H9 (cell line): ENCODE results near the gene BICDL2. TPM values are rescaled to one million over a fixed set of nuclear protein-coding genes. Genes with fewer than 3 reads are reported as not detected.
A peak's percentile ranks its signal among the peaks of the same experiment; 100 is the strongest.

Experiments
- DNase-seq: peaks from one replicate; pipeline ENCODE4 v3.0.0-alpha.2; 2017
- H2AFZ ChIP-seq: one replicate; pipeline ENCODE4 v1.6.1; 2013; ENCODE audit warnings: mild to moderate bottlenecking, low read length, control low read depth, moderate library complexity
- H2AK5ac ChIP-seq: 2 replicates; pipeline ENCODE4 v1.6.1; 2013; ENCODE audit warnings: low read length, control low read depth, mixed read lengths; ENCODE audit not compliant: insufficient read length
- H2BK120ac ChIP-seq: one replicate; pipeline ENCODE4 v1.6.1; 2013; ENCODE audit warnings: low read depth, mild to moderate bottlenecking, low read length, control low read depth, inconsistent platforms; ENCODE audit not compliant: poor library complexity, severe bottlenecking
- H2BK12ac ChIP-seq: 2 replicates; pipeline ENCODE4 v1.6.1; 2013; ENCODE audit warnings: low read length, control low read depth, mixed read lengths, low read depth; ENCODE audit not compliant: insufficient read length
- H2BK15ac ChIP-seq: 2 replicates; pipeline ENCODE4 v1.6.1; 2013; ENCODE audit warnings: low read depth, low read length, control low read depth
- H2BK20ac ChIP-seq: one replicate; pipeline ENCODE4 v1.6.1; 2013; ENCODE audit warnings: low read depth, mild to moderate bottlenecking, low read length, control low read depth, inconsistent platforms; ENCODE audit not compliant: poor library complexity, severe bottlenecking
- H2BK5ac ChIP-seq: 2 replicates; pipeline ENCODE4 v1.6.1; 2013; ENCODE audit warnings: low read length, control low read depth, mixed read lengths; ENCODE audit not compliant: insufficient read length
- H3K14ac ChIP-seq: 2 replicates; pipeline ENCODE4 v1.6.1; 2013; ENCODE audit warnings: low read length, control low read depth; ENCODE audit not compliant: insufficient read depth
- H3K18ac ChIP-seq: 2 replicates; pipeline ENCODE4 v1.6.1; 2013; ENCODE audit warnings: low read depth, mild to moderate bottlenecking, mixed read lengths, low read length, control low read depth; ENCODE audit not compliant: insufficient read length
- H3K23ac ChIP-seq: 2 replicates; pipeline ENCODE4 v1.6.1; 2013; ENCODE audit warnings: low read length, control low read depth, mixed read lengths, low read depth; ENCODE audit not compliant: insufficient read length
- H3K23me2 ChIP-seq: 2 replicates; pipeline ENCODE4 v1.6.1; 2013; ENCODE audit warnings: low read depth, mild to moderate bottlenecking, mixed read lengths, low read length, control low read depth; ENCODE audit not compliant: insufficient read length, poor library complexity, severe bottlenecking
- H3K27ac ChIP-seq: 2 replicates; pipeline ENCODE4 v1.5.1; 2013; ENCODE audit warnings: low read length, control low read depth, mixed read lengths, low read depth; ENCODE audit not compliant: insufficient read length
- H3K27me3 ChIP-seq: 2 replicates; pipeline ENCODE4 v1.6.1; 2013; ENCODE audit warnings: low read length, control low read depth, inconsistent platforms; ENCODE audit not compliant: insufficient read depth
- H3K4ac ChIP-seq: 2 replicates; pipeline ENCODE4 v1.6.1; 2013; ENCODE audit warnings: low read depth, mild to moderate bottlenecking, control low read depth, inconsistent platforms, low read length, moderate library complexity
- H3K4me1 ChIP-seq: 2 replicates; pipeline ENCODE4 v1.6.1; 2013; ENCODE audit warnings: low read length, control low read depth, inconsistent platforms; ENCODE audit not compliant: insufficient read depth
- H3K4me2 ChIP-seq: 2 replicates; pipeline ENCODE4 v1.6.1; 2013; ENCODE audit warnings: low read length, control low read depth, mixed read lengths; ENCODE audit not compliant: insufficient read length, insufficient read depth
- H3K56ac ChIP-seq: 2 replicates; pipeline ENCODE4 v1.6.1; 2013; ENCODE audit warnings: low read depth, mild to moderate bottlenecking, mixed read lengths, low read length, control low read depth; ENCODE audit not compliant: insufficient read length
- H3K79me1 ChIP-seq: 2 replicates; pipeline ENCODE4 v1.6.1; 2013; ENCODE audit warnings: low read depth, mild to moderate bottlenecking, moderate library complexity, low read length, control low read depth, inconsistent platforms; ENCODE audit not compliant: insufficient read depth, poor library complexity, severe bottlenecking
- H3K79me2 ChIP-seq: 2 replicates; pipeline ENCODE4 v1.6.1; 2013; ENCODE audit warnings: low read length, control low read depth, inconsistent platforms; ENCODE audit not compliant: insufficient read depth
- H3K9ac ChIP-seq: 2 replicates; pipeline ENCODE4 v1.6.1; 2013; ENCODE audit warnings: low read length, control low read depth, mixed read lengths; ENCODE audit not compliant: insufficient read length; ENCODE audit errors: extremely low read depth
- H3K9me3 ChIP-seq: one replicate; pipeline ENCODE4 v1.6.1; 2013; ENCODE audit warnings: low read depth, low read length, inconsistent platforms; ENCODE audit not compliant: control insufficient read depth
- H3T11ph ChIP-seq: one replicate; pipeline ENCODE4 v1.6.1; 2013; ENCODE audit warnings: mild to moderate bottlenecking, low read length, control low read depth, inconsistent platforms
- H4K20me1 ChIP-seq: one replicate; pipeline ENCODE4 v1.6.1; 2013; ENCODE audit not compliant: control insufficient read depth, insufficient read length, insufficient read depth
- H4K5ac ChIP-seq: 2 replicates; pipeline ENCODE4 v1.6.1; 2013; ENCODE audit warnings: low read depth, mild to moderate bottlenecking, mixed read lengths, low read length, control low read depth; ENCODE audit not compliant: insufficient read length
- H4K8ac ChIP-seq: replicated peaks from 2 replicates; pipeline ENCODE4 v1.6.1; 2013; ENCODE audit warnings: low read length, control low read depth, mixed read lengths, low read depth; ENCODE audit not compliant: insufficient read length
- H4K91ac ChIP-seq: 2 replicates; pipeline ENCODE4 v1.6.1; 2013; ENCODE audit warnings: low read depth, mild to moderate bottlenecking, moderate library complexity, mixed read lengths, low read length, control low read depth; ENCODE audit not compliant: insufficient read length
- H3K27ac Mint-ChIP-seq, 3 experiments: 2 replicates in 2 of 3; 3 replicates in 1 of 3; pipeline ENCODE4 v1.8.0; 2020 to 2021; ENCODE audit warnings: mixed read lengths in 3 of 3, mild to moderate bottlenecking in 1 of 3, moderate library complexity in 1 of 3
- H3K27me3 Mint-ChIP-seq: 2 replicates; pipeline ENCODE4 v1.8.0; 2021; ENCODE audit warnings: low read depth, mild to moderate bottlenecking, moderate library complexity, mixed read lengths
- H3K36me3 Mint-ChIP-seq, 3 experiments: 2 replicates in 2 of 3; 3 replicates in 1 of 3; pipeline ENCODE4 v1.8.0; 2020 to 2021; ENCODE audit warnings: low read depth in 3 of 3, mixed read lengths in 3 of 3; ENCODE audit not compliant: insufficient read depth in 1 of 3
- H3K4me1 Mint-ChIP-seq, 2 experiments: 2 replicates each; pipeline ENCODE4 v1.8.0; 2020; ENCODE audit warnings: mixed read lengths in 2 of 2
- H3K4me3 Mint-ChIP-seq, 2 experiments: 2 replicates in 1 of 2; 3 replicates in 1 of 2; pipeline ENCODE4 v1.8.0; 2020 to 2021; ENCODE audit warnings: mild to moderate bottlenecking in 2 of 2, mixed read lengths in 2 of 2, moderate library complexity in 1 of 2
- H3K9me3 Mint-ChIP-seq, 2 experiments: 2 replicates in 1 of 2; 3 replicates in 1 of 2; pipeline ENCODE4 v1.8.0; 2020; ENCODE audit warnings: mild to moderate bottlenecking in 2 of 2, mixed read lengths in 2 of 2, moderate library complexity in 1 of 2
- CTCF ChIP-seq: fragments of 200-600 bp; sonication (generic); conservative IDR thresholded peaks from 3 replicates; pipeline ENCODE4 v1.8.0; 2021; ENCODE audit warnings: antibody characterized with exemption, mild to moderate bottlenecking
- WGBS: extraction: QIAGEN DNeasy Blood & Tissue Kit; methylation state at CpG from one replicate; pipeline ENCODE4 v1.1.7; 2013; ENCODE audit warnings: missing lambda C conversion rate, low lambda C conversion rate, mixed read lengths; ENCODE audit not compliant: insufficient read length; ENCODE audit errors: extremely low coverage; 5-methylcytosine and 5-hydroxymethylcytosine counted together
- total RNA-seq: library from RNA; stranded (reverse); gene quantifications from 2 replicates; pipeline ENCODE4 v1.2.1, GENCODE V29; 2021

BICDL2 gene
- total RNA-seq, 1 experiment from 2014 or later: 13.5 TPM

DNA sequence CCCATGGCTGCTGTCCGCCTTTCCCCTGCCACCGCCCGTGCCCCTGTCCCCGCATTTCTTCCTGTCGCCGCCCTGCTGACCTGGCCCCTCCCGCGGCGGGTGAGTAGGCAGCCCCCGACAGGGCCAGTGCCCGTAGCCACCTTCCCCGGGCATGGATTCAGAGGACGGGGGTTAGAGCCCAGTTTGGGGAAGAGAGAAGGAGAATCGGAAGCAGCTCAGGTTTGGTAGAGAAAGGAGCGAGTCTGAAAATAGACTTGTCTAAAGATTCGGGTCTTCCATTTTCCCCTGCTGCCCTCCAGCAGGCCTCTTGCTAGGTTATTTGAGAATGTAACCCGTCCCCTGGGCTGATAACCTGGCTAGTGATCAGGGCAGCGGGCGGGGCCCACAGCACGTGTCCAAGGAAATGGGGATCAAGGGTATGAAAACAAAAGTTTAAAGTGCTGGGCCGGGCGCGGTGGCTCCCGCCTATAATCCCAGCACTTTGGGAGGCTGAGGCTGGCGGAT, 31.9 kb downstream of the BICDL2 start:
- peak overlapping the region; percentile 37 for H3K9ac ChIP-seq
- no peaks in the 10 kb centered on the region for H3K79me2 ChIP-seq
- no peak overlapping the region for H2AK5ac ChIP-seq
- H2BK120ac ChIP-seq: no peak overlapping the region
- no peaks in the 10 kb centered on the region for H4K20me1 ChIP-seq
- H4K91ac ChIP-seq: no peak overlapping the region
- Mint-ChIP-seq H3K4me3 (peak overlapping the region; percentile 77 to 88), H3K27ac (peak overlapping the region; percentile 92 to 95 (median 94); a peak in 6 of 7 replicates), H3K9me3 (no peaks in the 10 kb centered on the region), H3K36me3 (peaks cover 0 to 7% (median 6%) of the 10 kb centered on the region in 3 experiments; a peak in 4 of 7 replicates), H3K27me3 (no peaks in the 10 kb centered on the region; the same call in 1 of the 2 replicates), H3K4me1 (peaks cover 37 to 49% of the 10 kb centered on the region in 2 experiments)
- no peak overlapping the region for H2BK15ac ChIP-seq
- H3K23ac ChIP-seq: no peak overlapping the region
- DNase-seq: peak; percentile 71
- H3K4ac ChIP-seq: no peak overlapping the region
- no peak overlapping the region for H3K56ac ChIP-seq
- no peak overlapping the region for H2AFZ ChIP-seq
- H2BK12ac ChIP-seq: no peak overlapping the region
- H3K18ac ChIP-seq: peak overlapping the region; percentile 29
- H3K4me1 ChIP-seq: peaks cover 11% of the 10 kb centered on the region; the same call in 1 of the 2 replicates
- no peak overlapping the region for H4K5ac ChIP-seq
- H3T11ph ChIP-seq: no peak overlapping the region
- H3K4me2 ChIP-seq: peak overlapping the region; percentile 64
- H2BK20ac ChIP-seq: no peak overlapping the region
- H3K27ac ChIP-seq: no peak overlapping the region
- no peak overlapping the region for H4K8ac ChIP-seq
- TF ChIP-seq CTCF: no peak
- H3K9me3 ChIP-seq: no peaks in the 10 kb centered on the region
- no peak overlapping the region for H2BK5ac ChIP-seq
- WGBS: no CpG with 5 or more reads among the region's 25 CpGs
- H3K14ac ChIP-seq: no peak overlapping the region
- peaks cover 9% of the 10 kb centered on the region for H3K23me2 ChIP-seq
- no peaks in the 10 kb centered on the region for H3K27me3 ChIP-seq
- H3K79me1 ChIP-seq: no peaks in the 10 kb centered on the region
